Measurements from ENCODE around the gene SLC6A3.
"Not testable (repeated sequence)": the region's sequence is repeated elsewhere in the genome, so short reads cannot be mapped to it uniquely, and the experiment has no call there.

SLC6A3 gene

GRCh38 chr5:1465117-1465516 is 19.9 kb upstream of the SLC6A3 start:
- DNase-seq (ENCODE audit: low read depth in 2 of 2): no peak

GRCh38 chr5:1464511-1464910 is 19.3 kb upstream of the SLC6A3 start:
- DNase-seq (ENCODE audit: low read depth in 2 of 2): no peak

- DNase-seq (ENCODE audit: low read depth in 2 of 2): no peak
Observed at GRCh38 chr5:1464096-1464446, 18.8 kb upstream of the SLC6A3 start.

GRCh38 chr5:1463326-1464095 is 18.3 kb upstream of the SLC6A3 start:
- no peak for DNase-seq (ENCODE audit: low read depth in 2 of 2)

- DNase-seq (ENCODE audit: low read depth in 2 of 2): no peak
Observed at GRCh38 chr5:1462358-1462757, 17.1 kb upstream of the SLC6A3 start.

GRCh38 chr5:1461396-1461795 is 16.2 kb upstream of the SLC6A3 start:
- no peak for DNase-seq (ENCODE audit: low read depth in 2 of 2)

- no peak for DNase-seq (ENCODE audit: low read depth in 2 of 2)
Observed at GRCh38 chr5:1460054-1460682, 14.9 kb upstream of the SLC6A3 start.

- DNase-seq (ENCODE audit: low read depth in 2 of 2): not testable (repeated sequence)
Observed at GRCh38 chr5:1459435-1459834, 14.2 kb upstream of the SLC6A3 start.

GRCh38 chr5:1456110-1456881 is 11.1 kb upstream of the SLC6A3 start:
- not testable (repeated sequence) for DNase-seq (ENCODE audit: low read depth in 2 of 2)

GRCh38 chr5:1453613-1454012 is 8.4 kb upstream of the SLC6A3 start:
- DNase-seq (ENCODE audit: low read depth in 2 of 2): no peak

GRCh38 chr5:1449081-1449630 is 3.9 kb upstream of the SLC6A3 start:
- DNase-seq (ENCODE audit: low read depth in 2 of 2): no peak

- no peak for DNase-seq (ENCODE audit: low read depth in 2 of 2)
Observed at GRCh38 chr5:1448511-1449011, 3.3 kb upstream of the SLC6A3 start.

GRCh38 chr5:1447671-1448361 is 2.6 kb upstream of the SLC6A3 start:
- DNase-seq (ENCODE audit: low read depth in 2 of 2): no peak

- no peak for DNase-seq (ENCODE audit: low read depth in 2 of 2)
Observed at GRCh38 chr5:1446602-1447343, 1.5 kb upstream of the SLC6A3 start.

- no peak for DNase-seq (ENCODE audit: low read depth in 2 of 2)
Observed at GRCh38 chr5:1445689-1446601, 705 bp upstream of the SLC6A3 start.

GRCh38 chr5:1444361-1445189 is 665 bp downstream of the SLC6A3 start:
- no peak for DNase-seq (ENCODE audit: low read depth in 2 of 2)

GRCh38 chr5:1443991-1444360 is 1.3 kb downstream of the SLC6A3 start:
- DNase-seq (ENCODE audit: low read depth in 2 of 2): no peak

- no peak for DNase-seq (ENCODE audit: low read depth in 2 of 2)
Observed at GRCh38 chr5:1443171-1443570, 2.1 kb downstream of the SLC6A3 start.
